ENCODE data around the gene SORL1-AS1.
"Not testable (repeated sequence)": the region's sequence is repeated elsewhere in the genome, so short reads cannot be mapped to it uniquely, and the experiment has no call there.

Gene SORL1-AS1

DNA sequence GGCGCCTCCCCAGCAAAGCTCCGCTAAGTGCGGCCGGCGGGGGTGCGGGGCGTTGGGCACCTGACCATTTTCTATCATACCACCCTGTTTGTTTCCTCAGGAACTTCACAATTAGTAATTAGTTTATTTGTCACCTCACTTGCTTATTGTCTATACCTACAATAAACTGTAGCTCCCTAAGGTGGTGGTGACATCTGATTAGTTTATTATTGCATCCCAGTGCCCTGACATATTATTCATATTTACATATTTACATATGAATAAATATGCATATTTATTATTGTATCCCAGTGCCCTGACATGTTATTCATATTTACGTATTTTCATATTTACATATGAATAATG is 25.4 kb downstream of the SORL1-AS1 start:
- no peak for DNase-seq (ENCODE audit: low read depth in 2 of 2)

DNA sequence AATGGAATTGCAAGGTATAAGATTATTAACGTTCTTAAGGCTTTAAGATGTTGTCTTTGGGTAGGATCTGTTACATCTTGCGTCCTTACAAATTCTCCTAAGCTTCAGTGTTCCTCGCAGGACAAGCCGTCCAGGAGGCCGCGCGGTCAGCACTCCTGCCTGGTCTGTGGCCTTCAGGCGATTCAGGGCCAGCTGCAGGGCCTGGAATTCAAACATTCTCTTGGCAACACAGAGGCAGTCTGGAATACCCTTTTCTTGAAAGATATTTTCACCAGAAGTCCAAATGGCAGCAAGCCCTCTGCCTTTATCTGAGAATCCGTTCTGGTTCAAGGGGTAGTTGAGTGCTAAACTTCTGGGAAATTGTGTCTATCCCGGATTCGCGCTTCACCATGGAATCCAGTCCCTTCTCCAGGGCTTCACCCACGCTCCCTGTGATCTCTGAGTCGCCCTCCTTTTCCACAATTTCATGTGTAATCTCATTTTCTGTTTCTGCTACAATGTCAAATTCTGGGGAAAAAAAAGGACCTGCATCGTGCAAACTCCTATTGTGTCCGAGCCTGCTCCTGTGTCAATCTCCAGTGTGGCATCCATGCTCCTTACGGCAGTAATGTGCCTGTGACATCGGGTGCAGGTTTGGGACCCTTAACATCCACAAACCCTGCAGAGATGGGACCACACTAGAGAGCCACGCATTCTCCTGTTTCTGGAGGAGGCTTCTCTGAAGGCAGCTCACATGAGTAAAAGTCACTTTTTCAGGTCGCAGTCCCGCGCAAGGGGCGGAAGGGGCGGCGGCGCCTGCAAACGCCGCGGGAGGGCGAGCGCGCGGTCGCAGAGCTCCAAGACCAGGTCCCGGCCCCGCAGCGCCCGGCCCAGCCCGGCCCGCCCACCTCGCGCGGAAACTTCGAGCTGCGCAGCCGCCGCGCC is 26.0 kb downstream of the SORL1-AS1 start:
- DNase-seq (ENCODE audit: low read depth in 2 of 2): no peak

DNA sequence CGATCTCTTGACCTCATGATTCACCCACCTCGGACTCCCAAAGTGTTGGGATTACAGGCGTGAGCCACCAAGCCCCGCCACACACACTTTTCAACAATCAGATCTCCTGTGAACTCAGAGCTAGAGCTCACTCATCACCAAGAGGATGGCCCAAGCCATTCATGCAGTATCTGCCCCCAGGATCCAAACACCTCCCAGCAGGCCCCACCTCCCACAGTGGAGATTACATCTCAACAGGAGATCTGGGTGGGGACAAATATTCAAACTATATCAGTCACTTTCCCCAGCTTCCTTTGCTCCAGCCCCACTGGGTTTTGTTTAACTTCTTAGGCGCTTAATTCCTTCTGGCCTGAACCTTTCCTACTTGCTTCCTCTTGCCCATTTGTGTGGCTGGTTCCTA is 26.9 kb downstream of the SORL1-AS1 start:
- DNase-seq (ENCODE audit: low read depth in 2 of 2): no peak

DNA sequence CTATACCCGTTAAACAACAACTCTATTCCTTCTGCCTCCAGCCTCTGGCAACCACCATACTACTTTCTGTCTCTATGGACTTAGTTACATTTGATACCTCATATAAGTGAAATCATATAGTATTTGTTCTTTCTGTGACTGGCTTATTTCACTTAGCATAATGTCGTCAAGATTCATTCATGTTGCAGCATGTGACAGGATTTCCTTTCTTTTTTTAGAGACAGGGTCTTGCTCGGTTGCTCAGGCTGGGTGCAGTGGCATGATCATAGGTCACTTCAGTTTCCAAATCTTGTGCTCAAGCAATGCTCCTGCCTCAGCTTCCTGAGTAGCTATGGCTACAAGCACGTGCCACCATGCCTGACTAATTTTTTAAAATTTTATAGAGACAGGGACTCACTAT is 30.1 kb downstream of the SORL1-AS1 start:
- no peak for DNase-seq (ENCODE audit: low read depth in 2 of 2)

DNA sequence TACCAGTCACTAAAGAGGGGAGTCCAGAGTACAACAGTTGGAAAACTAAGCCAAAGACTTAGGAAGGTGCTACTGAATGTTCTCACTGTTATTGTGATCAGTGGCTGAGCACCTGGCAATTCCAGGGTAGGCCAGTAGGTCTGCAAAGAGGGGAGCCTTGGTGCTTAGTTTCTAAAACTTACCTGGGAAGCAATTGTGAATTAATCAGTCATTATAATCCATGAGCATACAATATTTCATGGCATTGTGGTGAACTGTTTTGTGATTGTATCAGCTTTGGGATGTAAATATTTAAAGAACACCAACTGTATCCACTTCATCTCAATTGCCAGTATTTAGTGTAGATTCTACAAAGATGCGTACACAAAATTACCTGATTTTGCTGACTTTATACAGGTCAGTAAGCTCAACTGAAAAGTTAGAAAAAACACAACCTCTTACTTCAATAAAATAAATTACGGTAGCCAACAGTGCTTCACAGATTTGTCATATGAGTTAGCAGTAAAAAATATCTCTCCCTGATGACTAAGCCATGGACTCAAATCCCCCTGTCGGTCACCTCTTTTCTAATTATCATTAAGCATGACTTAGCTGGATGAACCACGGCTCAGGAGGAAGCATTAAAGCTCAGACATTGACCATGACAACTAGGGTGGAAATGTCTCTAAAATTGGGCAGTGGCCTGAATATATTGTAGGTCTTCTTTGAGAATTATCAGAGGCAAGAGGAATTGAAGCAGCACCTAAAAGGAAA is 31.4 kb downstream of the SORL1-AS1 start:
- no peak for DNase-seq (ENCODE audit: low read depth in 2 of 2)

DNA sequence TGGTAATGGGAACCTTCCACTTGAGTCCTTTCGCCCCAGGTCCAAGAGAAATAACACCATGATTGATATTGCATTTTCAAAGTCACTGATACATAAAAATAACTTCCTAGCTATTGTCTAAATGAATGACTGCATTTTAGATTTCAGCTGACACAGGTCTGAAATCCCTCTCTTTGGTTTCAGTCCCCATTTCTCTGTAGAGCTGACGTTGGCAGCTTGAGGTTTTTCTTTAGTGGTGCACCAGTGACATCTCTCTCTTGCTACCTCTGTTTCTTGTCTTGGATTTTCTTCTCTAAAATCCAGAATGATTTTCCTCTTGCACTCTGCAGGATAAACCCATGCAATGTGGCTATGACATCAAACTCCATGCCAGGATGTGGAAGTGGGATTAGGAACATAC is 32.4 kb downstream of the SORL1-AS1 start:
- DNase-seq (ENCODE audit: low read depth in 2 of 2): no peak

DNA sequence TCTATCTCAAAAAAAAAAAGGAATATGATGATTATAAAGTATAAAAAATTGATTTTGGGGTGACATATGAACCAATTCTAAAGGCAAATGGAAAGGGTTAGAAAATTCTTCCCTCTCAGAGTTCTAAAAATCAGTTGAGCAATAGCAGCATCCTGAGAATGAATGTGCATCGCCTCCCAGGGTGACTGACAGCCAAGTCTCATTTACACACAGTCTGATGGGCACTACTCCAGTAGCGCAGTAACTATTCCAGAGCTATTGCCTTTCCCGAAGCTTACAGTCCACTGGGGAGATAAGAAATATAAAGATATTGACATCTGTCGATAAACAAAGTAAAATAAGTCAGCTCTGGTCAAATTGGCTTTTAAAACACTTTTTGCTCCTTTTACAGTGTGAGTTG is 32.9 kb downstream of the SORL1-AS1 start:
- DNase-seq (ENCODE audit: low read depth in 2 of 2): no peak

DNA sequence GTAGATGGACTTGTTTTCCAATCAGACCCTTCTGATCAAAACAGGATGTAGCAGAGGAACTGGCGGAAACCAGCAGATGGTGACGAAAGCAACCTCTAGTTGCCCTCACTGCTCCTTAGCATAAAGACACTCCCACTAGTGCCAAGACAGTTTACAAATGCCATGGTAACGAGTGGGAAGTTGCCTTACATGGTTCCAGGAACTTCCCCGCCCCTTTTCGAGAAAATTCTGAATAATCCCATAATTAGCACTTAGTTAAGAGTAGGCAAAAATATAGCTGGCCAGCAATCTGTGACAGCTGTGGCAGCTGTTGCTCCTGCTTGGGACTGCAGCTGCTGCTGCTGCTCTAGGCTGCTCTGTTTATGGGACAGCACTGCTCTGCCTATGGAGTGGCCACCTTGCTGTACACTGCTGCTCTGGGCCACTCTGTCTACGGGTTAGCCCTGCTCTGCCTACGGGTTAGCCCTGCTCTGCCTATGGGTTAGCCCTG is 34.1 kb downstream of the SORL1-AS1 start:
- no peak for DNase-seq (ENCODE audit: low read depth in 2 of 2)

DNA sequence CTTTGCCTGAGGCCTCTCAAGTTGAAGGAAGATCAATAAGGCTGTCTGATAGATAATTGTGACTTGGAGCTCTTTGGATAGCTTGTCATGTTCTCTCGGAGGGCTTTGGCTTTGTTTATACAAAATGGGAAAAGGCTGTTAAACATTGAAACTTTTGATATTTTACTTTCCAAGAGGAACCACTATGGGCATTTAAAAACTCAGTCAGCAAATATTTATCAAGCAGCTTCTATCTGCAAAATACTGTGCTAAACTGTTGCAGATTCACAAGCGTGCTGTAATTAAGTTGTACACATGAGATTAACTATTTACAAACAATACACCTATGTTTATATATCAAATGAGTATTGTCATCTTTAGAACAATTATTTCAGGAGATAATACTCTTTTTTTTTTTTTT is 35.2 kb downstream of the SORL1-AS1 start:
- no peak for DNase-seq (ENCODE audit: low read depth in 2 of 2)

DNA sequence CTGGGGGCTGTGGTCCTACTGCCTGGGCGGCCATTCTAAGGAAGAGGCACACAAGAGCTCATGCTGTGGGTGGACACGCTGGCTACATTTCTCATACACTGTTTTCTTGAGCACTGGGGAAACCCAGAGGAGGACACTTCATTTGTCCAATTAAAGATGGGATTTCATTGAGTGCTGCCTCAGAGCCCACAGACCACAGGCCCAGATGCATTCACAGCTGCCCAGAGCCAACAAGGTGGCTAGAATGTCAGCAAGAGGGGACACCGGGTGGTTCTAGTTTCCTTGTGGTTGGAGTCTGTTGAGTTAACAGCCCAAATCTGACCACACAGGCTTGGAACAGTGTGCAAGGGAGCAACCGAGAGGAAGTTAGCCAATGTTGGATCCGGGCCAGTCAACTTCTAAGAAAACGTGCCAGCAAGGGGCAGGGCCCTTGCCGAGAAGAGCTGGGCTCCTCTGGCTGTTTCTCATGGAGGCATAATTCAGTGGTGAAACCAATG is 35.7 kb downstream of the SORL1-AS1 start:
- DNase-seq (ENCODE audit: low read depth in 2 of 2): no peak

DNA sequence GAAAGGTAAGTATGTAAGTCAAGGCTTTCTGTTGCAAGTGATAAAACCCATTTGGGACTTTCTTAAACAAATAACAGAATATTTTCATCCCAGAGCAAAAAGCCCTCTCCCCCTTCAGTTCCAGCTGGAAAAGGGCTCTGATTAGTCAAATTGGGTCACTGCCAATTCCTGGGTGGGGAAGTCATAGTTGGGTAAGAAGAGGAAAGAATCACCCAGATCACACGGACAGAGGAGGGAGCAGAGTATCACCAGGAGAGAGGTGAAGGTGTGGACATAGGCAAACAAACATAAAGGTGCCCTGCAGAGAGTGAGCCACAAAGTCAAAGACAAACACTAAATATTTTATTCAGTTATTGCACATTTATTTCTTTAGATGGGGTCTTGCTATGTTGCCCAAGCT is 36.9 kb downstream of the SORL1-AS1 start:
- no peak for DNase-seq (ENCODE audit: low read depth in 2 of 2)

DNA sequence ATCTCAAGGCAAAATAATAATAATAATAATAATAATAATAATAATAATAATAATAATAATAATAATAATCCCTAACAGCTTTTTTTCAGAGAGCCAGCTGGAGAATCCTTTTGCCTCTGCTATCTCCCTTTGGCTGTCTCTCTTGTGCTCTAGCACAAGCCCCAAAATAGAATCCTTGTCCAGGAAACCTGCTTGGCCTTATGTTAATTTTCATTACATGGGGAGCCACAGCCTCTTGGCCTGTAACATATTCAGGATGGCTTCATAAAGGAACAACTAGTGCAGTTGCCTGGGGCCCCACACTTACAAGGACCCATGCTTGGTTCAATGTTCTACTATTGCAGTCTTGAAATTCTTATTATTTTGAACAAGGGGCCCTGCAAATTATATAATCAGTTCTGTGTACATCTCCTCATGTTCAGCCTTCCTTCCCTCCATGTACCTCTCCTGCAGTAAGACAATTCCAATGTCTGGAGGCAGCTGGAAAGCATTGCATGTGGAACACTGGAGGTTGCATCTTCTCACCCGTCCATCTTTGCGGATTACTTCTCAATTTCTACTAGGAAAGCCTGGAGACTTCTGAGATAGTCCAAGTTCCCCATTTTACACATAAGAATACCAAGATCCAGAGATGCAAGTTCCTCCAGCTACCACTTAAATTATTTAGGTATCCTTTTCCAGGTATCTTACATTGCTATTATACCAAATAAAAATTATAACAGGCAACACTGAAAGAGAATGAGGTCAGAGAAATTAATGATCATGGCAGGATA is 38.4 kb downstream of the SORL1-AS1 start:
- no peak for DNase-seq (ENCODE audit: low read depth in 2 of 2)

DNA sequence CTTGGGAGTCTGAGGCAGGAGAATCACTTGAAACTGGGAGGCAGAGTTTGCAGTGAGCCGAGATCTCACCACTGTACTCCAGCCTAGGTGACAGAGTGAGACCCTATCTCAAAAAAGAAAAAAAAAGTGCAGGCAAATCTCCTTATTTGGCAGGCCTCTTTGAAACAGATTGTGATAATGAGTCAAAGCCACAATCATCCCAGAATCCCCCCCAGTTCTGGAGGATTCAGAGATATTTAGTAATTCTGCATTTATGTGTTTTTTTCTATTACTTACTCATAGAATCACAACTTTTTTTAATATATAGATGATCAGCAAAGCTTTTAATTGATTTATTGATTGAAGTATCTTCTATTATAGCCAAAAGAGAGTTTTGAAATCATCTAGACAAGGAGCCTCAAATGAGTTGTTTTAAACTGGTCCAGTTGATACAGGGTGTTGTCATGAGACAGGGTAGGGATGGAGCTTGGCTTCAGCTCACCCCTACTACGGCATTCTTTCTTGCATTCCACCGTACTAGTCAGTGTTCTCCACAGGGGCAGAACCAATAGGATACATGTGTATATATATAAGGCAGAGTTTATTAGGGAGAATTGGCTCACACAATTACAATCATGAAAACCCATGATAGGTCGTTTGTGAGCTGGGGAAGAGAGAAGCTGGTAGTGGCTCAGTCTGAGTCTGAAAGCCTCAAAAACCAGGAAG is 39.9 kb downstream of the SORL1-AS1 start:
- no peak for DNase-seq (ENCODE audit: low read depth in 2 of 2)

DNA sequence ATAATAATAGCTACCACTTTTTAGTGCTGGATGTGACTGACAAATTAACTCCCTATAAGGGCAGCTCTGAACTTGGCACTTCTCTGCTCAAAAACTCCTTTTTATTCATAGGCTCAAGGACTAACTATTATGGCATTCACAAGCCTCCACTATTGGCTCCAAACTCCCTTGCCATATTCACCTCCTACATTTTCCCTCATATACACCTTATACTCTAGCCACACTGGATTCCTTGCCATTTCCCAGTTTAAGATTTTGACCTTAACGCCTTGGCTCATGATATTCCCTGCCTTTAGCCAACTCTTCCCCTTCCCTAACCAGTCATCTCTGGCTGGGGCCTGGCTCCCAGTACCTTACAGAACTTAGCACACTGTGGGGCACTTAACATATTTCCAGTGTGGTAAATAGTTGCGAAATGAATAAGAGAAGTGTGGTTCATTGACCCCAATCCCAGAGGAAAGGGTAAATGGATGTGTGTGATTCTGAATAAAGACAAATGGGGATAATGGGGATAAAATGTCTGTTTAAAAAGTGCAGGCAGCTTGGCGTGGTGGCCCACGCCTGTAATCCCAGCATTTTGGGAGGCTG is 40.7 kb downstream of the SORL1-AS1 start:
- DNase-seq (ENCODE audit: low read depth in 2 of 2): no peak

DNA sequence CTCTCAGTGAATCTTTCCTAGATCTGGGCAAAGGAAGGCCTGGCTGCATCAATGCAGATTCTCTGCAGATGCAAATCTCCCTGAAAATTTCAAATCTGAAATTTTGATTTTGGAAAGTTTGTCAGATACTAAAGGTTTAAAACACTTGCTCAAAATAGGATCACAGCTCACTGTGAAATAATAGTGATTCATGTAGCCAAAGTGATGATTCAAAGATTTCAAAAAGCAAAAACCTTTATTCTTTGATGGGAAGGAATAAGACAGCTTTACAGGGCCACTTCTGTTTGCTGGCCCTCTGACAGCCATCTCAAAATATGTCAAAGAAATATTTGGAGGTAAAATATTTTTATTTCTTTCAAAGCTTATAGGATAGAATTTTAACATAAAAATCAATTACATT is 41.4 kb downstream of the SORL1-AS1 start:
- DNase-seq (ENCODE audit: low read depth in 2 of 2): not testable (repeated sequence)

DNA sequence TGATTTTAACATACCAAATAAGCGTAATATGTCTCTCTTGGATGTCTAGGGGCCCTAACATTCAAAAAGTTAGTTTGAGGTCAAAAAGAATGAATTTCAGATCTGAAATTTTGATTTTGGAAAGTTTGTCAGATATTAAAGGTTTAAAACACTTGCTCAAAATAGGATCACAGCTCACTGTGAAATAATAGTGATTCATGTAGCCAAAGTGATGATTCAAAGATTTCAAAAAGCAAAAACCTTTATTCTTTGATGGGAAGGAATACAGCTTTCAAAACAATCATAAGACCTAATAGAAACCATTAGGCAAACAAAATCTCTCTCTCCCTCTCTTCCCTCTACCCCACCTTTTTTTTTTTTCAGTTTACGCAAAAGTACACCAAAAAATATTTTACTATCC is 42.7 kb downstream of the SORL1-AS1 start:
- DNase-seq (ENCODE audit: low read depth in 2 of 2): not testable (repeated sequence)

DNA sequence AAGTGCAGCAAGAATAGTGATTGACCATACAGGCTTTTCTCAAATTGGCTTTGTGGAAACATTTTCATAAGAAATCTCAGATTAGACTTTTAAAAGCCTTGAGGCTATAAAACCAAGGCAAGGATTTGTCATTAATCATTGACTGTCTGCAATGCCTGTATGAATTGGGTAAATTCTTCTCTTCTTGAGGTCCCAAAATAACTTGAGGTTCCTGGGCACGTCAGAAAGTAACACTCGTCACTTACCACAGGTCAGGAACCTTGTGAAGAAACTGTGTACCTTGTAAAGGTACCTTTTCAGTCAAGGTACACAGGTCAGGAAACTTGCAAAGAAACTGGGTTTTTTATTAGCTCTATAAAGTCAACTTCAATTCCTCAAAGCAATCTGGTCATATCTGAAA is 43.9 kb downstream of the SORL1-AS1 start:
- DNase-seq (ENCODE audit: low read depth in 2 of 2): no peak

DNA sequence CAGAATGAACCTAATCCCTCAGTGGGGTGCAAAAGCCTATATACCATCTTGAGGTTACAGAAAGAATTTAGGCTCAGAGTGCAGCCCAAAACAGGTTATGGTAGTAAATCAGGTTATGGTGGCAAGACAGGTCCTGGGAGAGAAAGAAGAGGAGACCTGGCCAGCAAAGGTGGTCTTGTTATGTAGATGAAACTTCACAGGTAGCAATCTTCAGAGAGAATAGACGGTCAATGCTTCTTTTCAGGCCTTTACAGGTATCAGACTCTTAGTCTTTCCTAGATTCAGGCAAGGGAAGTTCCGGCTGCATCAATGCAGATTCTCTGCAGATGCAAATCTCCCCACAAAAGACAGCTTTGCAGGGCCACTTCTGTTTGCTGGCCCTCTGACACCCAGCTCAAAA is 46.5 kb downstream of the SORL1-AS1 start:
- no peak for DNase-seq (ENCODE audit: low read depth in 2 of 2)

DNA sequence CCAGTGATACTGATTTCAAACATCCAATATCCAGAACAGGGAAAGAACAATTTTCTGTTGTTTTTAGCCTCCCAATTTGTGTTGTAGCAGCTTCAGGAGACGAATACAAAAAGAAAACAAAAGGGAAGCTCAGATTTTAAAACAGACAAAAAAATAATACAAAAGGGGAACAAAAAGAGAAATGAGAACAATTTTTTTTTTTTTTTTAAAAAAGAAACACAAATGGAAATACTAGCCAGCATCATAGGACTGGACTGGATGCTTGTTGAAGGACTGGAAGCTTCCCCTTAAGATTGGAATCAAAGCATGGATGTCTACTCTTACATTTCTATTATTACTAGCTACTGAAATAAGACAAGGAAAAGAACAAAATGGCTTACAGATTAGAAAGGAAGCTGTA is 47.1 kb downstream of the SORL1-AS1 start:
- no peak for DNase-seq (ENCODE audit: low read depth in 2 of 2)

DNA sequence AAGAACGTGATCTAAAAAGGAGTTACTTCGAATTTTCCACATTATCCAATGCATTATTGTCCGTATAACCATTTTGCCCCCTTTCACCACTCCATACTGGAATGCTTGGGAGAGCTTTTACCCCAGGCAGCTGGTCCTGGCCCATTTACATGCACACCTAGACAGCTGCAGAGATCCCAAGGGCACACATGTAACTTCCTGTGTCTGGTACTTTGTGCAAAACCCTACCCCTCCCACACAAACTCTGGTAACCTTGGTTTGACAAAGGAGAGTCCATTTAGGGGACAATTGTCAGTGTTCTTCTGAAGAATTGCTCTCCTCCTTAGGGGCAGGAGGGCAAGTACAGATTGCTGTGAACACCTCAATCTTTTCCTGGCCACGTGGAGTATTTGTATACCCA is 58.0 kb downstream of the SORL1-AS1 start:
- DNase-seq (ENCODE audit: low read depth in 2 of 2): no peak

DNA sequence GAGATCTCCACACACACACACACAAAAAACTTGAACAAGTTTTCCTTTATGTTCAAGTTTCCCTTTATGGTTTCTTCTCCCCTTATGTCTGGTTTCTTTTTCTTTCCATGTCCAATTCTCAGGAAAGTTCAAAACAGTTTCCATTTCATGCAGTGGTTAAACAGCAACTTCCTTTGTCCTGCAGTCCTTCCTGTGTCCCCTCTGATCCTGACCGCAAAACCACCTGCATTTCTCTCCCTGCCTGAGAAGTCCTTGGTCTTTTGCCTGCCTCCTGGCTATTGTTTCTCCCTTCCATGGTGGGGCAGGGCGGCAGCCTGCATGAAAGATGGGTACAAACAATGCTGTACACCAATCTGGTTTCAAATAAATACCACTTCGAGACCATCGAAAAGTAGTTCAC is 58.9 kb downstream of the SORL1-AS1 start:
- no peak for DNase-seq (ENCODE audit: low read depth in 2 of 2)
